GM12891 (cell line): ENCODE measurements around the gene DCDC2.
"Not testable (repeated sequence)": the region's sequence is repeated elsewhere in the genome, so short reads cannot be mapped to it uniquely, and the experiment has no call there.

Experiments used
- DNase-seq: peaks from one replicate; pipeline ENCODE4 v3.0.0; 2011; ENCODE audit warnings: low spot score; ENCODE audit not compliant: insufficient read length
- FAIRE-seq: peaks from 2 replicates; lab custom pipeline; 2011; peaks lifted over from hg19 to GRCh38; lab: Jason Lieb, UNC
- PAX5 ChIP-seq: IDR thresholded peaks from 2 replicates; pipeline ENCODE4 v1.6.1; 2011; ENCODE audit warnings: low read length, moderate library complexity, mild to moderate bottlenecking; ENCODE audit not compliant: insufficient read depth, severe bottlenecking
- POLR2A ChIP-seq: IDR thresholded peaks from 2 replicates; pipeline ENCODE4 v1.6.1; 2011; ENCODE audit warnings: low read depth, low read length, control low read depth
- POLR2AphosphoS5 ChIP-seq: IDR thresholded peaks from 2 replicates; pipeline ENCODE4 v1.6.1; 2011; ENCODE audit warnings: low read depth, low read length, control low read depth
- POU2F2 ChIP-seq: IDR thresholded peaks from 2 replicates; pipeline ENCODE4 v1.6.1; 2011; ENCODE audit warnings: low read depth, mild to moderate bottlenecking, control low read depth, low read length, moderate library complexity
- SPI1 ChIP-seq: IDR thresholded peaks from 2 replicates; pipeline ENCODE4 v1.6.1; 2011; ENCODE audit warnings: low read depth, low read length, control low read depth
- TAF1 ChIP-seq: IDR thresholded peaks from 2 replicates; pipeline ENCODE4 v1.6.1; 2011; ENCODE audit warnings: low read depth, low read length, control low read depth

Gene DCDC2

GRCh38 chr6:24287239-24287638 lies 70.6 kb downstream of the DCDC2 start:
- no peak for TF ChIP-seq PAX5
- no peak for TF ChIP-seq SPI1
- no peak for TF ChIP-seq TAF1
- no peak for TF ChIP-seq POLR2A
- no peak for TF ChIP-seq POLR2AphosphoS5
- no peak for TF ChIP-seq POU2F2
- DNase-seq = no peak
- FAIRE-seq = no peak

GRCh38 chr6:24284006-24284405 lies 73.9 kb downstream of the DCDC2 start:
- DNase-seq (no peak), FAIRE-seq (no peak)
- TF ChIP-seq SPI1 = no peak

- TF ChIP-seq POLR2A = no peak
- TF ChIP-seq SPI1 = peak; percentile 89
- TF ChIP-seq TAF1 = no peak
- no peak for TF ChIP-seq PAX5
- no peak for TF ChIP-seq POLR2AphosphoS5
- TF ChIP-seq POU2F2 = no peak
- DNase-seq = peak; percentile 36
- FAIRE-seq = peak; percentile 56
Measured at GRCh38 chr6:24283043-24283985, 74.5 kb downstream of the DCDC2 start.

- DNase-seq (no peak), FAIRE-seq (no peak)
- TF ChIP-seq POU2F2 = no peak
- TF ChIP-seq SPI1 = no peak
- TF ChIP-seq POLR2AphosphoS5 = no peak
Measured at GRCh38 chr6:24274441-24275083, 83.3 kb downstream of the DCDC2 start.

GRCh38 chr6:24273096-24273870 lies 84.6 kb downstream of the DCDC2 start:
- no peak for DNase-seq
- FAIRE-seq = no peak
- no peak for TF ChIP-seq SPI1
- TF ChIP-seq POU2F2 = no peak
- TF ChIP-seq TAF1 = no peak
- no peak for TF ChIP-seq POLR2AphosphoS5
- TF ChIP-seq POLR2A = no peak
- TF ChIP-seq PAX5 = no peak

GRCh38 chr6:24272553-24272952 lies 85.3 kb downstream of the DCDC2 start:
- no peak for DNase-seq
- TF ChIP-seq TAF1 (no peak), PAX5 (no peak), POU2F2 (no peak), SPI1 (no peak), POLR2AphosphoS5 (no peak), POLR2A (no peak)
- FAIRE-seq = no peak

GRCh38 chr6:24272148-24272547 lies 85.7 kb downstream of the DCDC2 start:
- TF ChIP-seq TAF1 (no peak), POU2F2 (no peak), POLR2AphosphoS5 (no peak), SPI1 (no peak), POLR2A (no peak), PAX5 (no peak)
- DNase-seq (no peak), FAIRE-seq (no peak)

GRCh38 chr6:24270011-24270410 lies 87.8 kb downstream of the DCDC2 start:
- no peak for TF ChIP-seq PAX5
- no peak for TF ChIP-seq POLR2A
- TF ChIP-seq SPI1 = no peak
- no peak for TF ChIP-seq TAF1
- no peak for TF ChIP-seq POLR2AphosphoS5
- TF ChIP-seq POU2F2 = no peak
- no peak for FAIRE-seq
- no peak for DNase-seq

GRCh38 chr6:24258214-24258613 lies 99.6 kb downstream of the DCDC2 start:
- DNase-seq, FAIRE-seq: not testable (repeated sequence)
